ENCODE data around the gene CRLF1. TPM values are rescaled to one million over a fixed set of nuclear protein-coding genes. Genes with fewer than 3 reads are reported as not detected.

Gene CRLF1
- total RNA-seq, 1 experiment from 2014 or later, result 0.46 TPM

GRCh38 chr19:18646535-18647370 is 40.2 kb upstream of the CRLF1 start:
- CTCF ChIA-PET, result no interaction called here
- no peak for DNase-seq
- no peaks in the 10 kb centered on the region for H3K9me3 ChIP-seq (ENCODE audit: insufficient read depth, low read depth)
- peaks cover 3% of the 10 kb centered on the region; the same call in 1 of the 2 replicates for H3K79me2 ChIP-seq (ENCODE audit: low read depth)
- no peaks in the 10 kb centered on the region for H3K36me3 ChIP-seq (ENCODE audit: low read depth)
- intact Hi-C loops (cut with micrococcal nuclease; ENCODE audit: unreplicated experiment), result no loop called here
- no peak overlapping the region for H3K4me2 ChIP-seq
- no peaks in the 10 kb centered on the region for H3K27me3 ChIP-seq (ENCODE audit: insufficient read depth, low read depth)
- H3K9me2 ChIP-seq (ENCODE audit: insufficient read depth), result no peaks in the 10 kb centered on the region
- no peaks in the 10 kb centered on the region for H3K4me1 ChIP-seq (replicated peaks; ENCODE audit: insufficient read depth)
- H3K4me3 ChIP-seq, result no peak overlapping the region
- POLR2A ChIA-PET (ENCODE audit: unreplicated experiment), result no interaction called here
- no peak overlapping the region for H3K27ac ChIP-seq
- H3F3A ChIP-seq (ENCODE audit: insufficient read depth, low read depth), result no peaks in the 10 kb centered on the region
- H4K20me1 ChIP-seq (ENCODE audit: insufficient read depth), result peaks cover 30% of the 10 kb centered on the region; the same call in 1 of the 2 replicates
- TF ChIP-seq CTCF (conservative IDR thresholded peaks at IDR 0.05) (no peak), EZH2 (IDR thresholded peaks at IDR 0.05; ENCODE audit: low read depth) (no peak)
- BruUV-seq (replicated peaks), result no TSS peak
- H2AFZ ChIP-seq, result no peak overlapping the region

DNA sequence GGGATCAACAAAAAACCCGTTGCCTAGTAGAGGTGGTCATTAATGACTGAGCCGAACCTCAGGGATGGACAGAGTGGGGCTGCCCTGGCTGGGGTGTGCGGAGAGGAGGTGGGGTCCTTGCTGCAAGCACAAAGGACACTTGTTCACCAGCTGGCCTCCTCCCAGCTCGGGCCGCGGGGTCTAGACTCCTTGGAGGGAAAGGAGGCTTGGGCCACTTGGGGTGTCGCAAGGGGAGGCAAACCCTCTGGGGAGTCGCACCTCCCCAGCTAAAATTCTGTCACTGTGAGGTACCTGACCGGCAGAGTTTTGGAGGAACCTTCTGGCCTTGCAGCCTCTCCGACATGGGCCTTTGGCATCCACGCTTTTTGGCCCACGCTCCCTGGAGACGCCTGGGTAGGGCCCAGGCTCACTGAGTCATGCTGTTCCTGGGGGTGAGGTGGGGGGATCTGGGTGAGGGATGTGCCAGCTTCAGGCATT is 38.5 kb upstream of the CRLF1 start:
- no peak for TF ChIP-seq EZH2 (IDR thresholded peaks at IDR 0.05; ENCODE audit: low read depth)
- TF ChIP-seq CTCF (conservative IDR thresholded peaks at IDR 0.05), result no peak
- BruUV-seq (replicated peaks), result no TSS peak
- intact Hi-C loops (cut with micrococcal nuclease; ENCODE audit: unreplicated experiment), result no loop called here
- Histone ChIP-seq H3K79me2 (ENCODE audit: low read depth) (peaks cover 12% of the 10 kb centered on the region; the same call in 1 of the 2 replicates), H2AFZ (no peak overlapping the region), H3K27me3 (ENCODE audit: insufficient read depth, low read depth) (no peaks in the 10 kb centered on the region), H3K4me1 (replicated peaks; ENCODE audit: insufficient read depth) (no peaks in the 10 kb centered on the region), H3K9me3 (ENCODE audit: insufficient read depth, low read depth) (no peaks in the 10 kb centered on the region), H3K4me3 (no peak overlapping the region), H3F3A (ENCODE audit: insufficient read depth, low read depth) (peaks cover under 1% of the 10 kb centered on the region; the same call in 1 of the 2 replicates), H3K27ac (no peak overlapping the region), H3K4me2 (no peak overlapping the region), H3K9me2 (ENCODE audit: insufficient read depth) (no peaks in the 10 kb centered on the region), H4K20me1 (ENCODE audit: insufficient read depth) (peaks cover 32% of the 10 kb centered on the region; the same call in 1 of the 2 replicates), H3K36me3 (ENCODE audit: low read depth) (no peaks in the 10 kb centered on the region)
- POLR2A ChIA-PET (ENCODE audit: unreplicated experiment), result no interaction called here
- no peak for DNase-seq
- CTCF ChIA-PET, result no interaction called here

DNA sequence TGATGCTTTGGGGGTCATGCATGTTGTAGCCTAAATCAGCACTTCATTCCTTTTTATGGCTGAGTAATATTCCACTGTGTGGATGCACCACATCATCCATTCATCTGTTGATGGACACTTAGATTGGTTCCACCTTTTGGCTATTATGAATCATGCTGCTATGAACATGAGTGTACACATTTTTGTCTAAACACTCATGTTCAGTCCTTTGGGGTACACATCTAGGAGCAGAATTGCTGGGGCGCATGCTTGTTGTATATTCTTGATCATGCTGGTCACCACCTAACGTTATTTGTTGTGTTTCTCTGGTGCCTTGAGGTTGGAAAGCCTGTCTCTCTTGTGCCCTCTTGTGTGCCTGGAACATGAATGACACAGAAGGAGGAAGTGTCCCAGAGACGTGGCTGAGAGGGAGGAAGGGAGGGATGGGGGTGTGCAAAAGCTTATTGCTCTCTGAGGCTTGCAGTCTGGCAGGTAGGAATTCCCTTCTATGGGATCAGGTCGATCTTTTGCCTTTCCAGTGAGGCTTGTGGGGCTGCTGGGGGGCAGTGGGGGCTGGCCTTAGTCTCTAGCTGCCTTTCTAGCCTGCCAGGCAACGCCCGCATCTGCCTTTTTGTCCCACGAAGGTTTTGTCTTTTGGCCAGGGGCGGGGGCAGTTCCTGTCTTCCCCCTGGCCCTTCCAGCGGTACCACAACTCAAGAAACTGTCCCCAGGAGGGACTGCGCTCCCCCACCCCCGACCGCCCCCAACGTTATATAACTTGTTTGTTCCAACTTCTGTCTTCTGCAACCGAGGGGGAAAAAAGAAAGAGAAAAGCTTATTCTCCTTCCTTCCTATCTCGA is 37.8 kb upstream of the CRLF1 start:
- Histone ChIP-seq H3K9me3 (ENCODE audit: insufficient read depth, low read depth) (no peaks in the 10 kb centered on the region), H2AFZ (no peak overlapping the region), H3K9me2 (ENCODE audit: insufficient read depth) (no peaks in the 10 kb centered on the region), H4K20me1 (ENCODE audit: insufficient read depth) (peaks cover 31% of the 10 kb centered on the region; the same call in 1 of the 2 replicates), H3F3A (ENCODE audit: insufficient read depth, low read depth) (peaks cover 6% of the 10 kb centered on the region; the same call in 1 of the 2 replicates), H3K27ac (no peak overlapping the region), H3K4me3 (no peak overlapping the region), H3K27me3 (ENCODE audit: insufficient read depth, low read depth) (no peaks in the 10 kb centered on the region), H3K4me1 (replicated peaks; ENCODE audit: insufficient read depth) (no peaks in the 10 kb centered on the region), H3K36me3 (ENCODE audit: low read depth) (no peaks in the 10 kb centered on the region), H3K4me2 (no peak overlapping the region), H3K79me2 (ENCODE audit: low read depth) (peaks cover 18% of the 10 kb centered on the region; the same call in 1 of the 2 replicates)
- CTCF ChIA-PET, result no interaction called here
- no peak for DNase-seq
- no peak for TF ChIP-seq EZH2 (IDR thresholded peaks at IDR 0.05; ENCODE audit: low read depth)
- intact Hi-C loops (cut with micrococcal nuclease; ENCODE audit: unreplicated experiment), result no loop called here
- no TSS peak for BruUV-seq (replicated peaks)
- POLR2A ChIA-PET (ENCODE audit: unreplicated experiment), result no interaction called here

Measured in PC-9 (cell line).